Measurements from ENCODE around the gene GRM7. TPM values are rescaled to one million over a fixed set of nuclear protein-coding genes. Genes with fewer than 3 reads are reported as not detected.

Gene GRM7
- total RNA-seq, 4 donors from 2014 or later = 0.29 to 15.8 (median 0.67) TPM

- no peak for TF ChIP-seq POLR2A (IDR thresholded peaks at IDR 0.05)
- no peaks in the 10 kb centered on the region for H3K4me1 ChIP-seq
- intact Hi-C loops (cut with DNase I; ENCODE audit: low total_unique reads) = no loop called here
- no peaks in the 10 kb centered on the region for H3K27me3 ChIP-seq
- no peaks in the 10 kb centered on the region for H3K36me3 ChIP-seq
- no peak for DNase-seq
- no peak overlapping the region for H3K4me3 ChIP-seq
- no peaks in the 10 kb centered on the region for H3K9me3 ChIP-seq
- H3K27ac ChIP-seq = no peak overlapping the region
Measured at GRCh38 chr3:7029562-7029961, 168.6 kb downstream of the GRM7 start.

GRCh38 chr3:7038394-7038793 is 177.5 kb downstream of the GRM7 start:
- H3K4me3 ChIP-seq = no peak overlapping the region
- no peak for TF ChIP-seq POLR2A (IDR thresholded peaks at IDR 0.05)
- TF ChIP-seq CTCF (IDR thresholded peaks at IDR 0.05) = no peak
- DNase-seq = no peak
- H3K27ac ChIP-seq = no peak overlapping the region
- no peaks in the 10 kb centered on the region for H3K27me3 ChIP-seq
- H3K9me3 ChIP-seq = no peaks in the 10 kb centered on the region
- H3K36me3 ChIP-seq = no peaks in the 10 kb centered on the region
- H3K4me1 ChIP-seq = no peaks in the 10 kb centered on the region
- intact Hi-C loops (cut with DNase I; ENCODE audit: low total_unique reads) = no loop called here

GRCh38 chr3:7062714-7063113 is 201.8 kb downstream of the GRM7 start:
- Histone ChIP-seq H3K36me3 (no peaks in the 10 kb centered on the region), H3K4me1 (no peaks in the 10 kb centered on the region), H3K27ac (no peak overlapping the region), H3K4me3 (no peak overlapping the region), H3K9me3 (no peaks in the 10 kb centered on the region), H3K27me3 (no peaks in the 10 kb centered on the region)
- intact Hi-C loops (cut with DNase I; ENCODE audit: low total_unique reads) = no loop called here
- TF ChIP-seq CTCF (IDR thresholded peaks at IDR 0.05) (no peak), POLR2A (IDR thresholded peaks at IDR 0.05) (no peak)
- no peak for DNase-seq

- TF ChIP-seq CTCF (IDR thresholded peaks at IDR 0.05) (no peak), POLR2A (IDR thresholded peaks at IDR 0.05) (no peak)
- no peaks in the 10 kb centered on the region for H3K27me3 ChIP-seq
- H3K4me1 ChIP-seq = no peaks in the 10 kb centered on the region
- no peaks in the 10 kb centered on the region for H3K36me3 ChIP-seq
- no peaks in the 10 kb centered on the region for H3K9me3 ChIP-seq
- H3K27ac ChIP-seq = no peak overlapping the region
- intact Hi-C loops (cut with DNase I; ENCODE audit: low total_unique reads) = no loop called here
- DNase-seq = no peak
- no peak overlapping the region for H3K4me3 ChIP-seq
Measured at GRCh38 chr3:7070461-7070860, 209.5 kb downstream of the GRM7 start.

GRCh38 chr3:7074217-7074616 is 213.3 kb downstream of the GRM7 start:
- intact Hi-C loops (cut with DNase I; ENCODE audit: low total_unique reads) = no loop called here
- Histone ChIP-seq H3K36me3 (no peaks in the 10 kb centered on the region), H3K9me3 (no peaks in the 10 kb centered on the region), H3K27me3 (no peaks in the 10 kb centered on the region), H3K4me1 (no peaks in the 10 kb centered on the region), H3K27ac (no peak overlapping the region), H3K4me3 (no peak overlapping the region)
- no peak for TF ChIP-seq POLR2A (IDR thresholded peaks at IDR 0.05)
- DNase-seq = no peak

- no peak overlapping the region for H3K4me3 ChIP-seq
- H3K4me1 ChIP-seq = no peaks in the 10 kb centered on the region
- no peaks in the 10 kb centered on the region for H3K9me3 ChIP-seq
- no peaks in the 10 kb centered on the region for H3K36me3 ChIP-seq
- intact Hi-C loops (cut with DNase I; ENCODE audit: low total_unique reads) = no loop called here
- H3K27me3 ChIP-seq = no peaks in the 10 kb centered on the region
- TF ChIP-seq CTCF (IDR thresholded peaks at IDR 0.05) (no peak), POLR2A (IDR thresholded peaks at IDR 0.05) (no peak)
- no peak overlapping the region for H3K27ac ChIP-seq
- DNase-seq = no peak
Measured at GRCh38 chr3:7075117-7075516, 214.2 kb downstream of the GRM7 start.
